HG02610 (cell line): Measurements from ENCODE around the gene GPT2.
A peak's percentile ranks its signal among the peaks of the same experiment; 100 is the strongest.
"Not testable (repeated sequence)": the region's sequence is repeated elsewhere in the genome, so short reads cannot be mapped to it uniquely, and the experiment has no call there.

ENCODE experiments used
- ATAC-seq: cut with Tn5 transposase; IDR thresholded peaks from one replicate; pipeline ENCODE4 v1.9.1; 2021; ENCODE audit warnings: mild to moderate bottlenecking, moderate library complexity; ENCODE audit not compliant: unreplicated experiment

GPT2 gene

GRCh38 chr16:46862555-46863447 lies 21.4 kb upstream of the GPT2 start:
- ATAC-seq = no peak

DNA sequence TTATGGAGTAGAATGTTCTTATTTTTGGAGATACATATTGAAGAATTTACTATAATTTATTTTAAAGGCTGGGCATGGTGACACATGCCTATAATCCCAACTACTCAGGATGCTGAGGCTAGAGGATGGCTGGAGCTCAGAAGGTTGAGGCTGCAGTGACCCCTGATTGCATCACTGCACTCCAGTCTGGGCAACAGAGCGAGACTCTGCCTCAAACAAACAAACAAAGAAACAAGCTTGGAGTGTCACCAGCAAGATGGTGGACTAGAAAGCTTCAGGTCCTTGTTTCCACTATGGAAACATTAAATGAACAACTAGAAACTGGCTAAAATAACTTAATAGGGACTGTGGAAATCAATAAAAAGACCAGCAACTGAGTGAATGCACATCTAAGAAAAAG lies 17.9 kb upstream of the GPT2 start:
- no peak for ATAC-seq

DNA sequence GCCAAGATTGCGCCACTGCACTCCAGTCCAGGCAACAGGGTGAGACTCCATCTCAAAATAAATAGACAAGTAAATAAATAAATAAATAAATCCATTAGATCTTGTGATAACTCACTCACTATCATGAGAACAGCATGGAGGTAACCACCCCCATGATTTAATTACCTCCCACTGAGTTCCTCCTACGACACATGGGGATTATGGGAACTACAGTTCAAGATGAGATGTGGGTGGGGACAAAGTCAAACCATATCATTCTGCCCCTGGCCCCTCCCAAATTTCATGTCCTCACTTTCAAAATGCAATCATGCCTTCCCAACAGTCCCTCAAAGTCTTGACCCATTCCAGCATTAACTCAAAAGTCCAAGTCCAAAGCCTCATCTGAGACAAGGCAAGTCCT lies 16.7 kb upstream of the GPT2 start:
- not testable (repeated sequence) for ATAC-seq

GRCh38 chr16:46868891-46869290 lies 15.3 kb upstream of the GPT2 start:
- not testable (repeated sequence) for ATAC-seq

DNA sequence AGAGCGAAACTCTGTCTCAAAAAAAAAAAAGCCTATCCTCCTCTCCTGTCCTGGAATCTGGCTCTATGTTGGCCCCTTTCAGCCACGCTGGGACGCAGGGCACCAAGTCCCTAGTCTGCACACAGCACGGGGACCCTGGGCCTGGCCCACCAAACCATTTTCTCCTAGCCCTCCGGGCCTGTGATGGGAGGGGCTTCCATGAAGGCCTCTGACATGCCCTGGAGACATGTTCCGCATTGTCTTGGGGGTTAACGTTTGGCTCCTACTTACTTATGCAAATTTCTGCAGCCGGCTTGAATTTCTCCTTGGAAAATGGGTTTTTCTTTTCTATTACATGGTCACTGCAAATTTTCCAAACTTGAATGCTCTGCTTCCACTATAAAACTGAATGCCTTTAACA lies 12.6 kb upstream of the GPT2 start:
- no peak for ATAC-seq

DNA sequence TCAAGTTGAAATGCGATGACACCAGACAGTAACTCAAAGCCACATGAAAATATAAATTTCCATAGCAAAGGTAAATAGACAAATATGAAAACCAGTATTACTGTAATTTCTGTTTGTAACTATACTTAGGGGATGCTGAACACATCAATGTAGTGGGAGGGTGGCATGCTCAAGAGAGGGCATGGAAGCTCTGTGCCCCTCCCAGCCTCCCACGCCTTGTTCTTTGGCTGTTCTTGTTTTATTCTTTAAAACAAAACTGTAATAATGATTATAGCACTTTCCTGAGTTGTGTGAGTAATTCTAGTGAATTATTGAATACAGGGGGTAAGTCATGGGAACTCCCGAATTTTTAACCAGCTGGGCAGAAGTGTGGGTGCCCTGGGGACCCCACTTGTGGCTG lies 11.0 kb upstream of the GPT2 start:
- ATAC-seq = no peak

DNA sequence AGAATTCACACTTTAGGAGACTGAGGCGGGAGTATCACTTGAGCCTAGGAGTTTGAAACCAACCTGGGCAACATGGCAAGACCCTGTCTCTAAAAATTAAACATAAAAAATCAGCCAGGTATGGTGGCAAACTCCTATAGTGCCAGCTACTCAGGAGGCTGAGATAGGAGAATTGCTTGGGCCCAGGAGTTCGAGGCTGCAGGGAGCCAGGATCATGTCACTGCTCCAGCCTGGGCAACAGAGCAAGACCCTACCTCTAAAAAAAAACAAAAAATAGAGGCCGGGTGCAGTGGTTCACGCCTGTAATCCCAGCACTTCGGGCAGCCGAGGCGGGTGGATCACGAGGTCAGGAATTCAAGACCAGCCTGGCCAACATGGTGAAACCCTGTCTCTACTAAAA lies 8.9 kb upstream of the GPT2 start:
- ATAC-seq = no peak

DNA sequence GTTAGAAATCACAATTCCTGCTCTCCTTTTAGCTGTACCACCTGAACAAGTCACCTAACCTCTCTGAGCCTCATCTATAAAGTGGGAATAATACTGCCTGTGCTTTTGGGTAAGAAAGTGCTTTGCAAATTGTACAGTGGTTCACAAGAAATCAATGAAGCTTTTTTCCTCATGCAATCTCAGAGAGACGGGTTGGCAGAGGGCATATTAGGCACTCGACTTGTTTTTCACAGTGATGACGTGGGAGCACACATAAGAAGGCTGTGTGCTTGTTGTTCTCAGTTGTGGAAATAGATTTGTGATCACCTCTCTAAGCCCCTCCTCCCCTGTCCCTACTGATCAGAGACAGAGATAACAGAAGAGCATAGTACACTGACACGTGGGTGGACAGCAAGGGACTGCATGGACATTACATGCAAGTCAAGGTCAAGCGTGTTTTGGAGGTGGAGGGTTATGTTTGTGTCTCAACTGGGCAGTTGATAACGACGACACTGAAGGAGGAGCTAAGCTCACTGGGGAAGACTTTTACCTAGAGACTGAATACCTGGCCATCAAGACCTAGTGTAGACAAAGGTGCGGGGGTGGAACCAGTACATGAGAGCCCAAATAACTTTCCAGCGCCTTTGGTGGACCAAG lies 1.7 kb upstream of the GPT2 start:
- no peak for ATAC-seq

- ATAC-seq = no peak
These were observed 1.2 kb upstream of the GPT2 start for GRCh38 chr16:46882940-46883307.

GRCh38 chr16:46883353-46883689 lies 841 bp upstream of the GPT2 start:
- ATAC-seq = no peak

DNA sequence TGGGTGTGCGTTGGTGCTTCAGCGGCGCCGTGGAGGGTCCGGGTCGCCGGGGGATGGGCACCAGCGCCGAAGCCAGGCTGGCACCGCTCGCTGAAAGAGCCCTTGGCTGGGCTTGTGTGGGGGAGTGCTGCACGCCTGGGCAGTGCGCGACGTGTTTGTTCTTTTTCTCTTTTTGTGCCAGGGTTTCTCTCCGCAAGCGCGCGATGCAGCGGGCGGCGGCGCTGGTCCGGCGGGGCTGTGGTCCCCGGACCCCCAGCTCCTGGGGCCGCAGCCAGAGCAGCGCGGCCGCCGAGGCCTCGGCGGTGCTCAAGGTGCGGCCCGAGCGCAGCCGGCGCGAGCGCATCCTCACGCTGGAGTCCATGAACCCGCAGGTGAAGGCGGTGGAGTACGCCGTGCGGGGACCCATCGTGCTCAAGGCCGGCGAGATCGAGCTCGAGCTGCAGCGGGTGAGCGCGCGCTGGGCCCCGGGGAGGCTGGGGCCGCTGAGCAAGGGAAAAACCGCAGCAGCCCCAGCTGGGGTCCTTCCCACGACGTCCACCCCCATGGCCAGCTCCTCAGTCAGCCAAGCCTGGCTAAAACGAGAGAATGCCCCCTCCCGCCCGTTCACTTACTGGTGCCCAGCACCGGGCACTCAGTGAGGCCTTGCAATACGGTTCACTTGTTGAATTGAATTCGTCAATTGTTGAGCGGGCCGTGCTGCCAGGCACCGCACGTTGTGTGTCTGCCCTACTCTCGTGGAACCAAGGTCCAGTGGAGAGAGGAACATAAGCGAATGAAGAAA lies 541 bp downstream of the GPT2 start:
- ATAC-seq = peak; percentile 22

DNA sequence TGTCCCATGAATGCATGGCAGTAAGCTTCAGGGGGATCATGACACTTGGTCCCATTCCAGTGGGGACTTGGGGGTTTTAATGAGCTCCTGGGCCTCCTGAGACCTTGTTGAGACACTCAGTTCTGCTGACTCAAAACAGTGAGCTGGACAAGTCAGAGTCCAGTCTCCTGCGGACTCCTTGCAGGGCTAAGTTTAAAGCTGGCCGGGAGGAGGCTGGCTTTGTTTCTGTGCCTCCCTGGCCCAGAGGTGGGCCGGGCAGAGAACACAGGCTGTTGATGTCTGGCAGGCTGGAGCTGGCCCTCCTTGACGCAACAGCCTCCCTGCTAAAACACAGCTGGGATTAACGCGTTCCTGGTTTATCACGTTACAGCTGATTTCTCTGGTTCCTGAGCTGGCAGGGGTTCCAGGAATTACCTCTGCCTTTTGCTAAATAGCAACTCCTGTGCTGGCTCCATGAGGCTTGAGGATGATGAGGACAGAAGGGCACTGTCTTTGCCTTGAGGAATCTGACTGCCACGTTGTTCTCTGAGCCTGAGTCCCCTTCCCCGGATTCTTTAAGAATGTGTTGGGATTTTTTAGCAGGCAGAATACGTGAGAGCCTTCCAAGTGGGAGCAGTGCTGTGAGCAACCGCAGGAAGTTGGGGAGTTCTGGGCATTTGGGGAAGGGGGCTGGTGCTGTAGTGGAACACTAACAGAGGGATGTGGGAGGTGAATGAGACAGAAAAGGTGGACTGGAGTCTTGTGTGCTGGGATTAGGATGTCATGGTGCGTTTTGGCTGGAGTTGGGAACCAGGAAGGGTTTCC lies 2.0 kb downstream of the GPT2 start:
- no peak for ATAC-seq

- no peak for ATAC-seq
These were observed 2.8 kb downstream of the GPT2 start for GRCh38 chr16:46886764-46887523.

- ATAC-seq = no peak
These were observed 3.3 kb downstream of the GPT2 start for GRCh38 chr16:46887524-46887854.

- ATAC-seq = no peak
These were observed 5.2 kb downstream of the GPT2 start for GRCh38 chr16:46889245-46889941.

DNA sequence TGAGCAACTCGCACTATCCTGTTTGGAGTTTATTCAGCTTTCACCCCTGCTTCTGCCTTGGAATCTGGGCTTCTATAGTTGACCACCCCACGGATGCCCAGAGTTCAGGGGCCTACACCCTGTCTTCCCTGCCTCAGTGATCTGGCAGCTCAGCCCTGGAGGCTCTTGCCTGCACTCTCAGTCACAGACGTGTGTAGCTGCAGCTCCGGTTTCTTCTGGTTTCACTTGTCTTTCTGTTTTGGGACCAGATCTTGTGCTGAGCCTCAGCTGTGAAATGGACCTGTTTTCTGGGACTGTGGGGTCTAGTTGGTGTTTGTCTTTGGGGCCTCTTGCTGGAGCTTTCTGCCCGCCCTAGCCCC lies 5.8 kb downstream of the GPT2 start:
- no peak for ATAC-seq

DNA sequence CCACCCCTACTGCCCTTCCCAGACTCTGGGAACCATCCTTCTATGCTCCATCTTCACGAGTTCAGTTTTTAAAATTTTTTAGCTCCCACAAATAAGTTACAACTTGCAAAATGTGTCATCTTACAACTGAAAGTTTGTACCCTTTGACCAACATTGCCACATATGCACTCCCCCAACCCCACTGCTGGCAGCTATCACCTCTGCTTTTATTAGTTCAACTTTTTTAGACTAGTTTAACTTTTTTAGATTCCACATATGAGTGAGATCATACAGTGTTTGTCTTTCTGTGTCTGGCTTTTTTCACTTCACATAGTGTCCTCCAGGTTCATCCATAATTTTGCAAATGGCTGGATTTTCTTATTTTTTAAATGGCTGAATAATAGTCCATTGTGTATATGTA lies 7.7 kb downstream of the GPT2 start:
- ATAC-seq = no peak

- no peak for ATAC-seq
These were observed 10.0 kb downstream of the GPT2 start for GRCh38 chr16:46894036-46894672.
